Karpas-422 (cell line): Measurements from ENCODE around the gene HEY2. TPM values are rescaled to one million over a fixed set of nuclear protein-coding genes. Genes with fewer than 3 reads are reported as not detected.

Source experiments
- DNase-seq: peaks from one replicate; pipeline ENCODE4 v3.0.0-alpha.2; 2015
- H2AFZ ChIP-seq: fragments of 200-600 bp; sonication (generic); 2 replicates; pipeline ENCODE4 v1.6.1; 2014; ENCODE audit warnings: antibody characterized with exemption, low read length, mixed read lengths
- H3K27ac ChIP-seq: fragments of 200-600 bp; sonication (generic); 2 replicates; pipeline ENCODE4 v1.5.1; 2014; ENCODE audit warnings: mild to moderate bottlenecking, low read length, moderate library complexity
- H3K27me3 ChIP-seq: fragments of 200-600 bp; sonication (generic); 2 replicates; pipeline ENCODE4 v1.6.1; 2014; ENCODE audit warnings: low read length, mixed read lengths
- H3K36me3 ChIP-seq: fragments of 200-600 bp; sonication (generic); 2 replicates; pipeline ENCODE4 v1.6.1; 2014; ENCODE audit warnings: low read length, mixed read lengths; ENCODE audit not compliant: insufficient read depth
- H3K4me1 ChIP-seq: fragments of 200-600 bp; sonication (generic); 2 replicates; pipeline ENCODE4 v1.6.1; 2014; ENCODE audit warnings: mild to moderate bottlenecking, low read length, mixed read lengths
- H3K4me2 ChIP-seq: fragments of 200-600 bp; sonication (generic); 2 replicates; pipeline ENCODE4 v1.6.1; 2014; ENCODE audit warnings: low read length, low read depth, mild to moderate bottlenecking; ENCODE audit not compliant: poor library complexity, severe bottlenecking
- H3K4me3 ChIP-seq: fragments of 200-600 bp; sonication (generic); 2 replicates; pipeline ENCODE4 v1.5.1; 2014; ENCODE audit warnings: mild to moderate bottlenecking, antibody characterized with exemption, low read length, mixed read lengths
- H3K79me2 ChIP-seq: fragments of 200-600 bp; sonication (generic); 2 replicates; pipeline ENCODE4 v1.6.1; 2014; ENCODE audit warnings: mild to moderate bottlenecking, low read length, mixed read lengths
- H3K9ac ChIP-seq: fragments of 200-600 bp; sonication (generic); 2 replicates; pipeline ENCODE4 v1.6.0; 2014; ENCODE audit warnings: low read length
- H3K9me2 ChIP-seq: fragments of 200-600 bp; sonication (generic), shearing (Covaris generic); replicated peaks from 2 replicates; pipeline ENCODE4 v1.6.0; 2014; ENCODE audit warnings: mild to moderate bottlenecking, low read length, moderate library complexity; ENCODE audit not compliant: insufficient read depth
- H3K9me3 ChIP-seq: fragments of 300-700, 200-600 bp; sonication (generic); 2 replicates; pipeline ENCODE4 v1.6.1; 2014; ENCODE audit warnings: low read length, mixed read lengths
- H4K20me1 ChIP-seq: fragments of 200-600 bp; sonication (generic); 2 replicates; pipeline ENCODE4 v1.6.1; 2014; ENCODE audit warnings: mild to moderate bottlenecking, antibody characterized with exemption, low read length, low read depth; ENCODE audit not compliant: insufficient read depth
- total RNA-seq: library from RNA; depleted of rRNA; stranded (reverse); fragments of >200 nt; shearing (Covaris generic); gene quantifications from 2 replicates; pipeline ENCODE4 v1.2.3, GENCODE V29; 2014; ENCODE audit warnings: low replicate concordance

HEY2 gene
- total RNA-seq, 1 experiment from 2014 or later = 0.11 TPM

DNA sequence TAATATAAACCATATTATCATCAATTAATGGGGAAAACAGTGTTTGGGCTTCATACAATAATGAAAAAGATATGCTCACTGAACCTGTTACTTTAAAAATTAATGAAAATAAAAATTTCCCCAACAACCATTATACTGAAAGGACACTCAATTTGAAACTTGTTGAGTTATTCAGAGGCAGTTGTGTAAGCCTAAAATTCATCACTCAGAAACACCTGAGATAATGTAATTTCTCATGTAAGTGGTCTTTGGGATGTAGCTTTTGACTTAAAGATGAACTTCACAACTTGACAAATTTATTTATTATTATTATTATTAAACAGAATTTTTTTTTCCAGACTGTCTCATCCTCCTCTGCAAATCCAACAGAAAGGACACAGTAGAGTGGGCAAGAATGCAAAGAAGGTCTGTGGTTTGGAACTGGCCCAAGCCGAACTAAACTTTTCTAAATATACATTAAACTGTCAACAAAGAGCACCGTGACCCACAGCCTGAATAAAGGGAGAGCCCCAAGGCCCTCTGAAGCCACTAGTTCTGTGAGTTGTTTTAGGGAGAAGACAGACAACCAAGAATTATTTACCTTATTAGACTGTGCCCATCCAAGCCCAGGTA lies 32.2 kb upstream of the HEY2 start:
- no peaks in the 10 kb centered on the region for H4K20me1 ChIP-seq
- no peak overlapping the region for H3K9ac ChIP-seq
- no peak overlapping the region for H2AFZ ChIP-seq
- no peaks in the 10 kb centered on the region for H3K36me3 ChIP-seq
- no peaks in the 10 kb centered on the region for H3K79me2 ChIP-seq
- H3K4me2 ChIP-seq = no peak overlapping the region
- H3K9me3 ChIP-seq = no peaks in the 10 kb centered on the region
- DNase-seq = no peak
- no peak overlapping the region for H3K27ac ChIP-seq
- H3K9me2 ChIP-seq = no peaks in the 10 kb centered on the region
- no peaks in the 10 kb centered on the region for H3K27me3 ChIP-seq
- H3K4me1 ChIP-seq = no peaks in the 10 kb centered on the region
- H3K4me3 ChIP-seq = no peak overlapping the region

DNA sequence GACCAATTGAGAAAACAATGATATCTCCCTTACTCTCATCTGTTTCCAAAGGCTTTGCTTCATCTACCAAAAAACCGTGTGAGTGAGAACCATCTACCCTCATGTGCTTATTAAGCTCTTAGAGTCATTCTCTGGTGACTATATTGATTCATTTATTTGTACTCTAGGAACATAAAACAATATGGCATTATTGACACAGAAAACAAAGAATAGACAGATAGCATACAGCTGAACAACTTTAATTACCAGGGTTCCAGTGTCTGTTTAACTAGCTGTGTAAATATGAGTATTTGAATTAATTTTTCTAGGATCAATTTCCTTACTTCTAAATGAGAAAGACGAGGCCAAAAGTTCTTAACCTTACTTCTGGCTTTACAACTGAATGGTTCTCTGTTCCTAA lies 31.3 kb upstream of the HEY2 start:
- Histone ChIP-seq H3K4me1 (no peaks in the 10 kb centered on the region), H3K4me3 (no peak overlapping the region), H3K36me3 (no peaks in the 10 kb centered on the region), H4K20me1 (no peaks in the 10 kb centered on the region), H3K79me2 (no peaks in the 10 kb centered on the region), H3K9ac (no peak overlapping the region), H3K4me2 (no peak overlapping the region), H2AFZ (no peak overlapping the region), H3K9me3 (no peaks in the 10 kb centered on the region), H3K27ac (no peak overlapping the region), H3K9me2 (no peaks in the 10 kb centered on the region), H3K27me3 (no peaks in the 10 kb centered on the region)
- no peak for DNase-seq

DNA sequence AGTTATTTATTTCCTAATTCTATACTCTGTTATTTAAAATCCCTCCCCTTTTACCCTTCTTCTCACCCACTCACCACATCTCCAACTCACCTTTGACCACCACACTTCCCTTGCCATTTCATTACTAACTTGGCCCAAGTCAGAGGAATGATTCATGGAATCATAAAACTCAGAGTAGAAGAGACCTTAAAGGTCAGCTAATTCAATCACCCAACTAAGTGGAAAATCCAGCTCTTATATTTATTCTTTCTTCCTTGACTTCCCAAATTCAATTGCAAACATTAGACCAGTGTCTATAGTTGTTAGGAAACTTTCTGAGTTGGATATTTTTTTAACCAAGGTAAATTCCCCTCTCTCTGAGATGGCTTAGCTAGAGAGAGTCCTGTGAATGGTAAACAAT lies 26.5 kb upstream of the HEY2 start:
- Histone ChIP-seq H3K9me3 (no peaks in the 10 kb centered on the region), H3K36me3 (no peaks in the 10 kb centered on the region), H3K79me2 (no peaks in the 10 kb centered on the region), H3K9me2 (no peaks in the 10 kb centered on the region), H3K27ac (no peak overlapping the region), H3K4me1 (no peaks in the 10 kb centered on the region), H4K20me1 (no peaks in the 10 kb centered on the region), H3K27me3 (no peaks in the 10 kb centered on the region), H3K4me3 (no peak overlapping the region), H2AFZ (no peak overlapping the region), H3K4me2 (no peak overlapping the region), H3K9ac (no peak overlapping the region)
- DNase-seq = no peak

DNA sequence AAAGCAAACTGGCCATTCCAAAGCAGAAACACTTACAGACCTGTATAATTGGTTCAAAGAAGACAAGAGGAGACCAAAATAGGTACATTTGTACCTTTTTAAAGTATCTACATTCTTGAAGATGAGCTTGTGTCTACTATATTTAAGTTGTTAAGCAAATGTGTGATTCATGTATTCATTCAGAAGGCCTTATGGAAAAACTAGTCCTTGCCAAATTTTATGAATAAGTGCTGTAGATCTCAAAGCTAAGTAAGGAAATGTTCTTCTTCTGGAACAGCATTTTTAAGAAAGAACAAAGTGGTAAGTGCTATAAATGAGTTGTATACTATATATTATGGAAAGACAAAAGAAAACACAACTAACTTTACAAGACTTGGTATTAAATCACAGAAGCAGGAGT lies 22.2 kb upstream of the HEY2 start:
- H3K27me3 ChIP-seq = no peaks in the 10 kb centered on the region
- no peaks in the 10 kb centered on the region for H3K4me1 ChIP-seq
- no peak overlapping the region for H3K4me3 ChIP-seq
- H3K9me3 ChIP-seq = no peaks in the 10 kb centered on the region
- no peaks in the 10 kb centered on the region for H4K20me1 ChIP-seq
- DNase-seq = no peak
- H2AFZ ChIP-seq = no peak overlapping the region
- H3K4me2 ChIP-seq = no peak overlapping the region
- no peak overlapping the region for H3K27ac ChIP-seq
- no peaks in the 10 kb centered on the region for H3K79me2 ChIP-seq
- no peak overlapping the region for H3K9ac ChIP-seq
- no peaks in the 10 kb centered on the region for H3K36me3 ChIP-seq
- no peaks in the 10 kb centered on the region for H3K9me2 ChIP-seq

DNA sequence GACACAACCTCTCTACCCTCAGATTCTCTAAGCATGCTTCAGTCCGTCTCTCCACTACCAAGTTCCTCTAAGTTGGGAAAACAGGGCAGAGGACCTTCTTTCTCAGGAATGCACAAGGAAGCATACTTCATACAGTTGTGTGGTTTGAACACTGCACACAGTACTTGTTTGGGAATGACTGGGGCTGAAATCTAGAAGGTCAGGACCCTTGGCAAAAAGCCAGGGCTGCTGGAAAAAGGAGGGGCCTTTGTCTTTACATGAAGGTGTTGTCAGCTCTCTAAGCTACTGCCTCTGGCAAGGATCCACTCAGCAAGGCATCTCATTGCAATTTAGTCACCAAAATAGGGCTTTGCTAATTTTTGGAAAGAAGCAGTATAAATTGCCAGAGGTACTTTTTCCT lies 20.7 kb upstream of the HEY2 start:
- no peaks in the 10 kb centered on the region for H3K4me1 ChIP-seq
- DNase-seq = no peak
- no peak overlapping the region for H3K4me3 ChIP-seq
- no peaks in the 10 kb centered on the region for H3K9me3 ChIP-seq
- no peaks in the 10 kb centered on the region for H3K27me3 ChIP-seq
- no peaks in the 10 kb centered on the region for H3K9me2 ChIP-seq
- no peak overlapping the region for H3K27ac ChIP-seq
- H2AFZ ChIP-seq = no peak overlapping the region
- H4K20me1 ChIP-seq = no peaks in the 10 kb centered on the region
- no peaks in the 10 kb centered on the region for H3K79me2 ChIP-seq
- no peak overlapping the region for H3K4me2 ChIP-seq
- H3K9ac ChIP-seq = no peak overlapping the region
- no peaks in the 10 kb centered on the region for H3K36me3 ChIP-seq

DNA sequence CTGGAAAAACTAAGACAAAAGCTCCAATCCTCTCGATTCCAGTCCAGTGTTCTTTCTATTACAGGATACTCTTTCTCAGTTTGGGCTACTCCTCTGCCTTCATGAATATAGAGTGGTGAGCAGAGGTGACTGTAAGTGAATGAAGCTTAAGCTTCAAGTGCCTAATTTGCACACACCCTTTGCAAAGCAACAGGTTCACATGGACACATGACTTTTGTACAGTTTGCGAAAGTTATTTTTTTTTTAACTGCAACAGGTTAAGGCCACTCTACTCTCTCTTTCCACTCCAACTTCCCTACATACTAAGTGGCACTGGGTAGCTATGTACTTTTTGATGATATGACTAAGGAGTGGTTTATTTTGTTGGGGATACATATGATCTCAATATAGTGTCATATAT lies 19.4 kb upstream of the HEY2 start:
- Histone ChIP-seq H3K9me2 (no peaks in the 10 kb centered on the region), H3K27ac (no peak overlapping the region), H3K4me2 (no peak overlapping the region), H3K79me2 (no peaks in the 10 kb centered on the region), H3K27me3 (no peaks in the 10 kb centered on the region), H3K9ac (no peak overlapping the region), H3K4me3 (no peak overlapping the region), H3K4me1 (no peaks in the 10 kb centered on the region), H3K36me3 (no peaks in the 10 kb centered on the region), H4K20me1 (no peaks in the 10 kb centered on the region), H2AFZ (no peak overlapping the region), H3K9me3 (no peaks in the 10 kb centered on the region)
- no peak for DNase-seq

DNA sequence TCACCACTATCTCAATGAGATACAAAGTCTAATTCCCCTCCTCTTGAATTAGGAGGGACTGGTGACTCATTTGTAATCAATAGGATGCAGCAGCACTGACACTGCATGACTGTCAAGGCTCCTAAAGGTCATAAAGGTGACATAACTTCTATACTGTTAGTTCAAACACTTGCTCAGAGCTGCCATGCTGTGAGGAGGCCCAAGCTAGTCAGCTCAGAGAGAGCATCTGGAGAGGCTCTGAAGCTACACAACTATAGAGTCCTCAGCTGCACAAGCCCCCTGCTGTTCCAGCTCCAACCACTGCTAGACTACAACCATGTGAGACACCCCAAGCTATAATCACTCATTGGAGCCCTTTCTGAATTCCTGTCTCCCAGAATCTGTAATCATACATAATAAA lies 17.0 kb upstream of the HEY2 start:
- Histone ChIP-seq H3K27ac (no peak overlapping the region), H3K9ac (no peak overlapping the region), H3K36me3 (no peaks in the 10 kb centered on the region), H4K20me1 (no peaks in the 10 kb centered on the region), H3K4me1 (no peaks in the 10 kb centered on the region), H3K4me2 (no peak overlapping the region), H3K9me3 (no peaks in the 10 kb centered on the region), H2AFZ (no peak overlapping the region), H3K79me2 (no peaks in the 10 kb centered on the region), H3K4me3 (no peak overlapping the region), H3K27me3 (no peaks in the 10 kb centered on the region), H3K9me2 (no peaks in the 10 kb centered on the region)
- DNase-seq = no peak

DNA sequence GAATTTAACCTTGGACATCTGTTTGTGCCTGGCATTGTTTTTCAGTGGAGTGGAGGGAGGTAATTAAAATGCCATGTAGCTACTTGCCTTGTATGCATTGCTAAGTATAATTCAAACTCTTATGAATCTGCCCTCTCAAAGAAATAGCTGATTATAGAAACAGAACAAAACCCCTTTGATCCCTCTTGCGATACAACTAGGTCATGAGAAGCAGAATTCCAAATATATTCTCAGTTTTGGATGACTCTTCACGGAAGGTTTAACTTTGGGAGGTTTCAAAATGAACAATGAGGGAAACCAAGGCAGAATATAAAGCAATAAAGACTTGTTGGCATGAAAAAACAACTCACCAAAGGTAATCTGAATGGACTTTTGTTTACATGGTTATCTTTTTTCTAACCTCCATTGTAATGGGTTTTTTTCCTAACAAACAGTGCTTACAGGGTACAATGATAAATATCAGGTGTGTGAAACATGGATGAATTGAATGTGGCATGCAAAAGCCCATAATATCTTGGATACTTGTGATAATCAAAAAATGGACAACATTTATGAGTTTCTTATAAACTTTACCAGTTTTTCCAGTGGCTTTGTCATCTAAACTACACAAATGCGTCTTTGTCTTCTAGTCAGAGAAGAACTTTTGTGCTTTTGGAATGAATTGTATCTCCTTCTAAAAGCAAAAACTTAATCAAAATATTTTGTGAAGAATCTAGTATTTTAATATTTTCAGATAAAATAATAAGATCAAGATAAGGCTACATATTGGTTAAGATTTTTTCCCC lies 15.7 kb upstream of the HEY2 start:
- Histone ChIP-seq H3K27me3 (no peaks in the 10 kb centered on the region), H3K9ac (no peak overlapping the region), H3K4me1 (no peaks in the 10 kb centered on the region), H3K36me3 (no peaks in the 10 kb centered on the region), H3K4me2 (no peak overlapping the region), H3K27ac (no peak overlapping the region), H4K20me1 (no peaks in the 10 kb centered on the region), H3K4me3 (no peak overlapping the region), H3K79me2 (no peaks in the 10 kb centered on the region), H3K9me2 (no peaks in the 10 kb centered on the region), H3K9me3 (no peaks in the 10 kb centered on the region), H2AFZ (no peak overlapping the region)
- no peak for DNase-seq
